HEK293 (cell line): ENCODE results near the gene SMURF1.

Experiments used
- CTCF ChIP-seq: fragments of 450-650 bp; formaldehyde crosslinking; IDR thresholded peaks from 2 replicates; pipeline ENCODE4 v1.5.1; 2016; ENCODE audit warnings: missing biosample characterization, missing genetic modification characterization
- ZNF274 ChIP-seq, 2 experiments: fragments of 200-500 bp in 1 of 2; fragments of 450-650 bp in 1 of 2; sonication (Bioruptor generic) in 1 of 2; formaldehyde crosslinking in 1 of 2; IDR thresholded peaks; 2 replicates each; pipeline versions ENCODE4 v1.5.1 to v1.6.1; 2014 to 2016; ENCODE audit warnings: borderline replicate concordance in 1 of 2, inconsistent platforms in 1 of 2, low read length in 1 of 2, missing biosample characterization in 1 of 2, missing genetic modification characterization in 1 of 2

- TF ChIP-seq CTCF (tag by site-specific recombination) (no peak), ZNF274 (IDR thresholded peaks at IDR 0.05; ENCODE audit: low read length) (no peak), ZNF274 (tag by site-specific recombination; IDR thresholded peaks at IDR 0.05; ENCODE audit: borderline replicate concordance) (no peak)
These were observed 158.0 kb downstream of the SMURF1 start for GRCh38 chr7:98985945-98986344.
